ENCODE data around the gene RNF114.

The RNF114 gene

GRCh38 chr20:49908258-49908565, 28.0 kb upstream of the RNF114 start:
- Histone ChIP-seq H3K4me3 (no peak overlapping the region), H3K27ac (no peak overlapping the region), H3K9ac (ENCODE audit: insufficient read length) (no peak overlapping the region), H3K9me3 (ENCODE audit: low read depth, low read length) (no peaks in the 10 kb centered on the region), H3K36me3 (ENCODE audit: insufficient read depth, low read length) (peaks cover 19% of the 10 kb centered on the region; the same call in 1 of the 2 replicates)
- no peak for DNase-seq (ENCODE audit: low read depth, low spot score)
- no peak for TF ChIP-seq POLR2AphosphoS5 (IDR thresholded peaks at IDR 0.05; ENCODE audit: borderline replicate concordance, low read depth, low read length)
- TF ChIP-seq EZH2 (IDR thresholded peaks at IDR 0.05): no peak
- TF ChIP-seq FOXP2 (optimal IDR thresholded peaks at IDR 0.05; ENCODE audit: control extremely low read depth, extremely low read length, insufficient read depth): no peak

GRCh38 chr20:49909499-49910339, 26.5 kb upstream of the RNF114 start:
- H3K36me3 ChIP-seq (ENCODE audit: insufficient read depth, low read length): peaks cover 16% of the 10 kb centered on the region; the same call in 1 of the 2 replicates

GRCh38 chr20:49910340-49910706, 25.9 kb upstream of the RNF114 start:
- no peak overlapping the region for H3K9ac ChIP-seq (ENCODE audit: insufficient read length)
- H3K4me3 ChIP-seq: no peak overlapping the region
- no peaks in the 10 kb centered on the region for H3K9me3 ChIP-seq (ENCODE audit: low read depth, low read length)
- TF ChIP-seq EZH2 (IDR thresholded peaks at IDR 0.05): no peak
- TF ChIP-seq FOXP2 (optimal IDR thresholded peaks at IDR 0.05; ENCODE audit: control extremely low read depth, extremely low read length, insufficient read depth): no peak
- no peak for TF ChIP-seq POLR2AphosphoS5 (IDR thresholded peaks at IDR 0.05; ENCODE audit: borderline replicate concordance, low read depth, low read length)
- no peak for DNase-seq (ENCODE audit: low read depth, low spot score)
- H3K27ac ChIP-seq: no peak overlapping the region
- peaks cover 16% of the 10 kb centered on the region; the same call in 1 of the 2 replicates for H3K36me3 ChIP-seq (ENCODE audit: insufficient read depth, low read length)

More at GRCh38 chr20:49909499-49910339, 26.5 kb upstream of the RNF114 start:
- H3K27ac ChIP-seq: no peak overlapping the region
- no peaks in the 10 kb centered on the region for H3K9me3 ChIP-seq (ENCODE audit: low read depth, low read length)
- no peak overlapping the region for H3K9ac ChIP-seq (ENCODE audit: insufficient read length)
- no peak for TF ChIP-seq FOXP2 (optimal IDR thresholded peaks at IDR 0.05; ENCODE audit: control extremely low read depth, extremely low read length, insufficient read depth)
- TF ChIP-seq EZH2 (IDR thresholded peaks at IDR 0.05): no peak
- TF ChIP-seq POLR2AphosphoS5 (IDR thresholded peaks at IDR 0.05; ENCODE audit: borderline replicate concordance, low read depth, low read length): no peak
- H3K4me3 ChIP-seq: no peak overlapping the region
- DNase-seq (ENCODE audit: low read depth, low spot score): no peak

GRCh38 chr20:49913399-49914047, 22.7 kb upstream of the RNF114 start:
- no peaks in the 10 kb centered on the region for H3K9me3 ChIP-seq (ENCODE audit: low read depth, low read length)
- H3K4me3 ChIP-seq: no peak overlapping the region
- H3K9ac ChIP-seq (ENCODE audit: insufficient read length): no peak overlapping the region
- DNase-seq (ENCODE audit: low read depth, low spot score): no peak
- H3K27ac ChIP-seq: no peak overlapping the region
- peaks cover 5% of the 10 kb centered on the region; the same call in 1 of the 2 replicates for H3K36me3 ChIP-seq (ENCODE audit: insufficient read depth, low read length)
- TF ChIP-seq POLR2AphosphoS5 (IDR thresholded peaks at IDR 0.05; ENCODE audit: borderline replicate concordance, low read depth, low read length): no peak
- TF ChIP-seq EZH2 (IDR thresholded peaks at IDR 0.05): no peak
- TF ChIP-seq FOXP2 (optimal IDR thresholded peaks at IDR 0.05; ENCODE audit: control extremely low read depth, extremely low read length, insufficient read depth): no peak

- peak overlapping the region; percentile 95 for H3K9ac ChIP-seq (ENCODE audit: insufficient read length)
- H3K36me3 ChIP-seq (ENCODE audit: insufficient read depth, low read length): 0 out of 2 replicates have a peak, but pooled peaks cover 5% of the 10 kb centered on the region
- no peak overlapping the region for H3K27ac ChIP-seq
- DNase-seq (ENCODE audit: low read depth, low spot score): no peak
- TF ChIP-seq FOXP2 (optimal IDR thresholded peaks at IDR 0.05; ENCODE audit: control extremely low read depth, extremely low read length, insufficient read depth) (no peak), POLR2AphosphoS5 (IDR thresholded peaks at IDR 0.05; ENCODE audit: borderline replicate concordance, low read depth, low read length) (no peak), EZH2 (IDR thresholded peaks at IDR 0.05) (no peak)
- H3K4me3 ChIP-seq: peak overlapping the region; percentile 91
- H3K9me3 ChIP-seq (ENCODE audit: low read depth, low read length): no peaks in the 10 kb centered on the region
Measured at GRCh38 chr20:49914310-49915117, 21.7 kb upstream of the RNF114 start.

- Histone ChIP-seq H3K9me3 (ENCODE audit: low read depth, low read length) (no peaks in the 10 kb centered on the region), H3K36me3 (ENCODE audit: insufficient read depth, low read length) (0 out of 2 replicates have a peak, but pooled peaks cover 1% of the 10 kb centered on the region), H3K9ac (ENCODE audit: insufficient read length) (peak overlapping the region; percentile 95), H3K4me3 (peak overlapping the region; percentile 91), H3K27ac (peak overlapping the region; percentile 98)
- no peak for TF ChIP-seq POLR2AphosphoS5 (IDR thresholded peaks at IDR 0.05; ENCODE audit: borderline replicate concordance, low read depth, low read length)
- no peak for TF ChIP-seq FOXP2 (optimal IDR thresholded peaks at IDR 0.05; ENCODE audit: control extremely low read depth, extremely low read length, insufficient read depth)
- no peak for TF ChIP-seq EZH2 (IDR thresholded peaks at IDR 0.05)
- no peak for DNase-seq (ENCODE audit: low read depth, low spot score)
Measured at GRCh38 chr20:49915118-49915379, 21.1 kb upstream of the RNF114 start.

- DNase-seq (ENCODE audit: low read depth, low spot score): peak; percentile 72
- Histone ChIP-seq H3K27ac (peak within 1 kb of the TSS; percentile 98), H3K36me3 (ENCODE audit: insufficient read depth, low read length) (no peaks in the 10 kb centered on the region), H3K9me3 (ENCODE audit: low read depth, low read length) (no peaks in the 10 kb centered on the region), H3K4me3 (peak within 1 kb of the TSS; percentile 91), H3K9ac (ENCODE audit: insufficient read length) (peak within 1 kb of the TSS; percentile 95)
- TF ChIP-seq POLR2AphosphoS5 (IDR thresholded peaks at IDR 0.05; ENCODE audit: borderline replicate concordance, low read depth, low read length) (peak; percentile 64), EZH2 (IDR thresholded peaks at IDR 0.05) (no peak)
Measured at GRCh38 chr20:49915380-49916145, 20.6 kb upstream of the RNF114 start, which contains the start of gene SPATA2. Gene SPATA2, minus strand, starts transcription at chr20:49915529. Its CDS starts 7,039 bp downstream, at chr20:49908490.

Data from SK-N-MC (cell line).